CD8-positive, alpha-beta memory T cell (primary cell): ENCODE results near the gene GAL3ST2. TPM values are rescaled to one million over a fixed set of nuclear protein-coding genes. Genes with fewer than 3 reads are reported as not detected.

ENCODE experiments used
- CTCF ChIA-PET: fragments of 350-600 bp; sonication (Branson Sonifier 250); formaldehyde crosslinking; loops from one replicate; lab custom pipeline; 2021; ENCODE audit warnings: antibody characterized with exemption; lab: Charles Lee
- POLR2A ChIA-PET: fragments of 350-600 bp; sonication (Branson Sonifier 250); formaldehyde crosslinking; loops from one replicate; lab custom pipeline; 2021; ENCODE audit warnings: antibody characterized with exemption; lab: Charles Lee
- DNase-seq, 5 donors: peaks; one replicate each; pipeline versions ENCODE4 v3.0.0 to v3.0.0-alpha.2; 2020 to 2022; ENCODE audit warnings: mixed read lengths in 1 of 5
- H3K27ac ChIP-seq: one replicate; pipeline ENCODE4 v1.7.0; 2013; ENCODE audit warnings: low read depth, mild to moderate bottlenecking, low read length, moderate library complexity
- H3K27me3 ChIP-seq: 2 replicates; pipeline ENCODE4 v1.7.0; 2013; ENCODE audit warnings: low read length, mild to moderate bottlenecking; ENCODE audit not compliant: insufficient read depth, poor library complexity, severe bottlenecking
- H3K36me3 ChIP-seq: 2 replicates; pipeline ENCODE4 v1.7.0; 2013; ENCODE audit warnings: mild to moderate bottlenecking, low read length, moderate library complexity; ENCODE audit not compliant: insufficient read depth
- H3K4me1 ChIP-seq: 2 replicates; pipeline ENCODE4 v1.7.0; 2013; ENCODE audit warnings: mild to moderate bottlenecking, low read length, moderate library complexity; ENCODE audit not compliant: insufficient read depth
- H3K4me3 ChIP-seq: 2 replicates; pipeline ENCODE4 v1.7.0; 2013; ENCODE audit warnings: mild to moderate bottlenecking, low read length
- H3K9me3 ChIP-seq: 2 replicates; pipeline ENCODE4 v1.7.0; 2013; ENCODE audit warnings: mild to moderate bottlenecking, low read length
- H3K27ac Mint-ChIP-seq, 8 donors: one replicate each; pipeline ENCODE4 v1.8.0; 2020 to 2021; ENCODE audit warnings: mixed read lengths in 8 of 8, mild to moderate bottlenecking in 6 of 8, inconsistent platforms in 3 of 8, moderate library complexity in 3 of 8
- H3K27me3 Mint-ChIP-seq, 2 donors: one replicate each; pipeline ENCODE4 v1.8.0; 2020 to 2021; ENCODE audit warnings: mixed read lengths in 2 of 2, mild to moderate bottlenecking in 1 of 2, moderate library complexity in 1 of 2
- H3K36me3 Mint-ChIP-seq, 3 donors: one replicate each; pipeline ENCODE4 v1.8.0; 2020 to 2021; ENCODE audit warnings: mixed read lengths in 3 of 3, inconsistent platforms in 1 of 3, mild to moderate bottlenecking in 1 of 3
- H3K4me1 Mint-ChIP-seq, 3 donors: one replicate each; pipeline ENCODE4 v1.8.0; 2020 to 2021; ENCODE audit warnings: mixed read lengths in 3 of 3, inconsistent platforms in 1 of 3, mild to moderate bottlenecking in 1 of 3
- H3K4me3 Mint-ChIP-seq, 7 donors: one replicate each; pipeline ENCODE4 v1.8.0; 2020 to 2021; ENCODE audit warnings: mixed read lengths in 7 of 7, mild to moderate bottlenecking in 6 of 7, moderate library complexity in 4 of 7, inconsistent platforms in 2 of 7
- H3K9me3 Mint-ChIP-seq, 5 donors: one replicate each; pipeline ENCODE4 v1.8.0; 2020 to 2022; ENCODE audit warnings: mixed read lengths in 5 of 5, mild to moderate bottlenecking in 3 of 5, moderate library complexity in 2 of 5, inconsistent platforms in 1 of 5
- polyA plus RNA-seq: library from polyadenylated mRNA; unstranded; fragments of 300-500 nt; fragmentation: Illumina TruSeq; gene quantifications from one replicate; pipeline ENCODE4 v1.2.3, GENCODE V29; 2021
- total RNA-seq, 2 experiments: library from RNA; stranded (reverse); gene quantifications; one replicate each; pipeline ENCODE4 v1.2.3, GENCODE V29; 2021

The GAL3ST2 gene
- total and polyA plus RNA-seq, 3 experiments from 2014 or later = 0.16 TPM; not detected in 2

- Histone ChIP-seq H3K9me3 (no peaks in the 10 kb centered on the region), H3K4me3 (no peak overlapping the region), H3K4me1 (no peaks in the 10 kb centered on the region), H3K27ac (no peak overlapping the region), H3K27me3 (no peaks in the 10 kb centered on the region), H3K36me3 (no peaks in the 10 kb centered on the region)
- H3K4me3 Mint-ChIP-seq = no peak overlapping the region
- peak overlapping the region in 1 of 8 donors; percentile 68 for H3K27ac Mint-ChIP-seq
- no peaks in the 10 kb centered on the region for H3K9me3 Mint-ChIP-seq
- no peaks in the 10 kb centered on the region for H3K36me3 Mint-ChIP-seq
- no peaks in the 10 kb centered on the region for H3K27me3 Mint-ChIP-seq
- ChIA-PET CTCF (interaction anchor here (1.0 kb wide), 1 partner anchor 9 kb away, joined by 3 read pairs; no protein-coding TSS in a partner anchor), POLR2A (interaction anchor here (0.7 kb wide), 1 partner anchor 22 kb away, joined by 3 read pairs; no protein-coding TSS in a partner anchor)
- H3K4me1 Mint-ChIP-seq = no peaks in the 10 kb centered on the region
- no peak for DNase-seq
Observed at GRCh38 chr2:241795021-241795999, 18.7 kb downstream of the GAL3ST2 start.

DNA sequence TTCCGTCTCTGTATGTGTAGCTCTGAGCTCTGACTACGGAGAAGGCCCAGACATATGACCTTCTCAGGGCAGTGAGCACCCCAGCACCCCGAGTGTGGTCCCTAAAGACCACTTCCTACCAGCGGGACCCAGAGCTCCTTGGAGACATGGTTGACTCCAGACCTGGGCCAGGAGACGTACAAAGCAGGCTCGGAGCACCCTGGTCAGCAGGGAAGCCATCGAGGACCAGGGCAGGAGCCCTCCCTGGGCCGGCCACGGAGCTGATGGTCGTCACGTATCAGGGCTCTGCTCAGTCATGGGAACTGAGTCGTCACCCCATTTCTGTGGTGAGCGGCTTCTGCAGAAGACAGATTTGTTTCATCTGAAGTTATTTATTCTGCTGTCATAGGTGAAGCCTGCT lies 19.6 kb downstream of the GAL3ST2 start:
- Histone ChIP-seq H3K4me1 (no peaks in the 10 kb centered on the region), H3K4me3 (no peak overlapping the region), H3K27ac (no peak overlapping the region), H3K9me3 (no peaks in the 10 kb centered on the region), H3K27me3 (no peaks in the 10 kb centered on the region), H3K36me3 (no peaks in the 10 kb centered on the region)
- Mint-ChIP-seq H3K9me3 (no peaks in the 10 kb centered on the region), H3K27ac (no peak overlapping the region), H3K36me3 (no peaks in the 10 kb centered on the region), H3K4me3 (no peak overlapping the region), H3K4me1 (no peaks in the 10 kb centered on the region), H3K27me3 (no peaks in the 10 kb centered on the region)
- peak in 1 of 5 donors; percentile 30 for DNase-seq
- CTCF ChIA-PET = interaction anchor here (0.9 kb wide), 1 partner anchor 12 kb away, joined by 3 read pairs; no protein-coding TSS in a partner anchor
- POLR2A ChIA-PET = no interaction called here

GRCh38 chr2:241796610-241797138 lies 20.1 kb downstream of the GAL3ST2 start:
- H3K9me3 ChIP-seq = no peaks in the 10 kb centered on the region
- no peaks in the 10 kb centered on the region for H3K36me3 ChIP-seq
- no peaks in the 10 kb centered on the region for H3K4me1 ChIP-seq
- H3K27me3 ChIP-seq = no peaks in the 10 kb centered on the region
- no peak overlapping the region for H3K4me3 ChIP-seq
- ChIA-PET POLR2A (no interaction called here), CTCF (interaction anchor here (0.9 kb wide), 1 partner anchor 12 kb away, joined by 3 read pairs; no protein-coding TSS in a partner anchor)
- Mint-ChIP-seq H3K4me1 (no peaks in the 10 kb centered on the region), H3K4me3 (no peak overlapping the region), H3K27me3 (no peaks in the 10 kb centered on the region), H3K27ac (no peak overlapping the region), H3K9me3 (no peaks in the 10 kb centered on the region), H3K36me3 (no peaks in the 10 kb centered on the region)
- DNase-seq = peak in 1 of 5 donors; percentile 46
- H3K27ac ChIP-seq = no peak overlapping the region

DNA sequence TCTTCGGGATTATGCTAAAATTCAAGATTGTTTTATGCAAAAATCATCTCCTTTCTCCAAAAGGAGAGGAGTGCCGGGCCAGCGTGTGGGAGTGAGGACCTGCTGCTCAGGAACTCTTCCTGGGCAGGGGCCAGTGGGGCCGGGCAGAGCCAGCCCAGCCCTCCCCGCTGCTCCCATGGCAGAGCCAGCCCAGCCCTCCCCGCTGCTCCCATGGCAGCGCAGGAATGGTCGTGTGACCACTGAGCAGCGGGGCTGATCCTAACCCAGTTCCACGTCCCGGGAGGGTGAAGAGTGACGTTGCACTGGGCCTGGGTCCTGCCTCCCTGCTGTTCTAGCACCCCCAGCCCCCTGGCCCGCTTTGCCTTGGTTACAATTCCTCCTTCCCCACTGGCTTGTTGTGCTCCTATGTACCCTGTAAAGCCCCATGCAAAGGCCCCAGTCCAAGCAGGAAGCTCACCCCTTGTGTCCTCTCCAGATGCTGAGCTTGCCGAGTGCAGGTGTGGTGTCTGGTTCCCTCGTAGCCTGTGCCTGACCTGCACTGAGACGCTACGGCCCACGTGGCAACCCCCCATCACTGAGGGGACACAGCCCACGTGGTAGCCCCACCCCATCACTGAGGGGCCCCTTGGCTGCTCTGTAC lies 20.9 kb downstream of the GAL3ST2 start:
- Histone ChIP-seq H3K27ac (no peak overlapping the region), H3K4me1 (no peaks in the 10 kb centered on the region), H3K36me3 (no peaks in the 10 kb centered on the region), H3K4me3 (no peak overlapping the region), H3K27me3 (no peaks in the 10 kb centered on the region), H3K9me3 (no peaks in the 10 kb centered on the region)
- Mint-ChIP-seq H3K4me1 (no peaks in the 10 kb centered on the region), H3K9me3 (no peaks in the 10 kb centered on the region), H3K27me3 (no peaks in the 10 kb centered on the region), H3K27ac (peak overlapping the region in 1 of 8 donors; percentile 26), H3K4me3 (no peak overlapping the region), H3K36me3 (no peaks in the 10 kb centered on the region)
- ChIA-PET POLR2A (no interaction called here), CTCF (no interaction called here)
- peak in 1 of 5 donors; percentile 26 for DNase-seq

- peak in 1 of 5 donors; percentile 35 for DNase-seq
- Histone ChIP-seq H3K27me3 (no peaks in the 10 kb centered on the region), H3K9me3 (no peaks in the 10 kb centered on the region), H3K4me3 (no peak overlapping the region), H3K27ac (no peak overlapping the region), H3K36me3 (no peaks in the 10 kb centered on the region), H3K4me1 (peaks cover 5% of the 10 kb centered on the region)
- Mint-ChIP-seq H3K4me1 (peaks cover 0 to under 1% (median under 1%) of the 10 kb centered on the region in 3 donors), H3K27ac (peak overlapping the region in 2 of 8 donors; percentile 17 to 36), H3K9me3 (no peaks in the 10 kb centered on the region), H3K36me3 (no peaks in the 10 kb centered on the region), H3K4me3 (no peak overlapping the region), H3K27me3 (no peaks in the 10 kb centered on the region)
- ChIA-PET CTCF (no interaction called here), POLR2A (no interaction called here)
Observed at GRCh38 chr2:241798081-241798630, 21.5 kb downstream of the GAL3ST2 start.

- Mint-ChIP-seq H3K27ac (no peak overlapping the region), H3K4me1 (peaks cover 2 to 4% (median 3%) of the 10 kb centered on the region in 3 donors), H3K27me3 (no peaks in the 10 kb centered on the region), H3K9me3 (no peaks in the 10 kb centered on the region), H3K36me3 (no peaks in the 10 kb centered on the region), H3K4me3 (peak overlapping the region in 1 of 7 donors; percentile 13)
- Histone ChIP-seq H3K4me1 (peaks cover 7% of the 10 kb centered on the region), H3K36me3 (no peaks in the 10 kb centered on the region), H3K4me3 (no peak overlapping the region), H3K9me3 (no peaks in the 10 kb centered on the region), H3K27me3 (no peaks in the 10 kb centered on the region), H3K27ac (no peak overlapping the region)
- ChIA-PET CTCF (no interaction called here), POLR2A (no interaction called here)
- DNase-seq = peak in 1 of 5 donors; percentile 36
Observed at GRCh38 chr2:241798631-241799521, 22.3 kb downstream of the GAL3ST2 start.

DNA sequence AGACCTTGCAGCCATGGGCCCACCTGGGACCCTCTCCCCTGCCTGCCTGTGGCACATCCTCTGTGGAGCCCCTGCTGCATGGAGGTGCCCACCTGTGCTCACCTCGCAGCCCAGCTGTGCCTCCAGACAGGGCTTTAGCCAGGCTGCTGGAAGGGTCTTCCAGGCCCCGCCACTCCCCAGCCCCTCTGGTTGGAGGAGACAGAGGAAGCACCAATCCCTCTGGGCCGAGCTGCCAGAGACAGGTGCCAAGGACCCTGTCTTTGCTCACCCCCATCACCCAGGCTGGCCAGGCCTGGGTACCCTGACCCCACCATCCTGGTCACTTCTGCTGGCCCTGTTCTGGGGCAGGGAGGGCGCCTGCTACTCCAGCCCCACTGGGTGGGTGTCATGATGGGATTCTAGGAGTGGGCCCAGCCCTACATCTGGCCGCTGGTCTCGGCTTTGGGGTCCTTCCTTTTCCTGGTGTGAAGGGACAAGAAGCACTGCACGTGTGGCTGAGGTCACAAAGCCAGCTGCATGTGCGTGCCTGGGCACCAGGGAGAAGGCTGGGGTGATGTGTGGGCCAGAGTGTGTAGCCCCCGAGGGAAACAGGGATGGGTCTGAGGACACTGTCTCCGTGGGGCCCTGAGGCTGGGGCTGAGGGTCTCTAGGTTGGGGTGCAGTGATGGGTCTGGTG lies 23.0 kb downstream of the GAL3ST2 start:
- peaks cover 2 to 8% (median 7%) of the 10 kb centered on the region in 3 donors for H3K4me1 Mint-ChIP-seq
- no peak overlapping the region for H3K4me3 Mint-ChIP-seq
- H3K27me3 Mint-ChIP-seq = no peaks in the 10 kb centered on the region

More for the DNA sequence above, 23.0 kb downstream of the GAL3ST2 start:
- H3K27ac Mint-ChIP-seq = peak overlapping the region in 1 of 8 donors; percentile 86
- ChIA-PET POLR2A (no interaction called here), CTCF (no interaction called here)
- Histone ChIP-seq H3K27me3 (no peaks in the 10 kb centered on the region), H3K27ac (no peak overlapping the region), H3K4me1 (peaks cover 12% of the 10 kb centered on the region), H3K36me3 (no peaks in the 10 kb centered on the region), H3K4me3 (no peak overlapping the region), H3K9me3 (no peaks in the 10 kb centered on the region)
- H3K36me3 Mint-ChIP-seq = no peaks in the 10 kb centered on the region
- peak in 1 of 5 donors; percentile 43 for DNase-seq
- H3K9me3 Mint-ChIP-seq = no peaks in the 10 kb centered on the region
